Karpas-422 (cell line): ENCODE results near the gene GFRA3. TPM values are rescaled to one million over a fixed set of nuclear protein-coding genes. Genes with fewer than 3 reads are reported as not detected.
"Not testable (repeated sequence)": the region's sequence is repeated elsewhere in the genome, so short reads cannot be mapped to it uniquely, and the experiment has no call there.

Experiments
- DNase-seq: peaks from one replicate; pipeline ENCODE4 v3.0.0-alpha.2; 2015
- H2AFZ ChIP-seq: fragments of 200-600 bp; sonication (generic); 2 replicates; pipeline ENCODE4 v1.6.1; 2014; ENCODE audit warnings: antibody characterized with exemption, low read length, mixed read lengths
- H3K27ac ChIP-seq: fragments of 200-600 bp; sonication (generic); 2 replicates; pipeline ENCODE4 v1.5.1; 2014; ENCODE audit warnings: mild to moderate bottlenecking, low read length, moderate library complexity
- H3K27me3 ChIP-seq: fragments of 200-600 bp; sonication (generic); 2 replicates; pipeline ENCODE4 v1.6.1; 2014; ENCODE audit warnings: low read length, mixed read lengths
- H3K36me3 ChIP-seq: fragments of 200-600 bp; sonication (generic); 2 replicates; pipeline ENCODE4 v1.6.1; 2014; ENCODE audit warnings: low read length, mixed read lengths; ENCODE audit not compliant: insufficient read depth
- H3K4me1 ChIP-seq: fragments of 200-600 bp; sonication (generic); 2 replicates; pipeline ENCODE4 v1.6.1; 2014; ENCODE audit warnings: mild to moderate bottlenecking, low read length, mixed read lengths
- H3K4me2 ChIP-seq: fragments of 200-600 bp; sonication (generic); 2 replicates; pipeline ENCODE4 v1.6.1; 2014; ENCODE audit warnings: low read length, low read depth, mild to moderate bottlenecking; ENCODE audit not compliant: poor library complexity, severe bottlenecking
- H3K4me3 ChIP-seq: fragments of 200-600 bp; sonication (generic); 2 replicates; pipeline ENCODE4 v1.5.1; 2014; ENCODE audit warnings: mild to moderate bottlenecking, antibody characterized with exemption, low read length, mixed read lengths
- H3K79me2 ChIP-seq: fragments of 200-600 bp; sonication (generic); 2 replicates; pipeline ENCODE4 v1.6.1; 2014; ENCODE audit warnings: mild to moderate bottlenecking, low read length, mixed read lengths
- H3K9ac ChIP-seq: fragments of 200-600 bp; sonication (generic); 2 replicates; pipeline ENCODE4 v1.6.0; 2014; ENCODE audit warnings: low read length
- H3K9me2 ChIP-seq: fragments of 200-600 bp; sonication (generic), shearing (Covaris generic); replicated peaks from 2 replicates; pipeline ENCODE4 v1.6.0; 2014; ENCODE audit warnings: mild to moderate bottlenecking, low read length, moderate library complexity; ENCODE audit not compliant: insufficient read depth
- H3K9me3 ChIP-seq: fragments of 300-700, 200-600 bp; sonication (generic); 2 replicates; pipeline ENCODE4 v1.6.1; 2014; ENCODE audit warnings: low read length, mixed read lengths
- H4K20me1 ChIP-seq: fragments of 200-600 bp; sonication (generic); 2 replicates; pipeline ENCODE4 v1.6.1; 2014; ENCODE audit warnings: mild to moderate bottlenecking, antibody characterized with exemption, low read length, low read depth; ENCODE audit not compliant: insufficient read depth
- total RNA-seq: library from RNA; depleted of rRNA; stranded (reverse); fragments of >200 nt; shearing (Covaris generic); gene quantifications from 2 replicates; pipeline ENCODE4 v1.2.3, GENCODE V29; 2014; ENCODE audit warnings: low replicate concordance

Gene GFRA3
- total RNA-seq, 1 experiment from 2014 or later, result 0.37 TPM

- Histone ChIP-seq H3K79me2 (no peaks in the 10 kb centered on the region), H3K27ac (no peak overlapping the region), H2AFZ (no peak overlapping the region), H3K4me1 (no peaks in the 10 kb centered on the region), H3K9me3 (no peaks in the 10 kb centered on the region), H3K4me3 (no peak overlapping the region), H3K27me3 (no peaks in the 10 kb centered on the region), H4K20me1 (no peaks in the 10 kb centered on the region), H3K4me2 (no peak overlapping the region), H3K9me2 (no peaks in the 10 kb centered on the region), H3K9ac (no peak overlapping the region), H3K36me3 (no peaks in the 10 kb centered on the region)
- no peak for DNase-seq
Measured at GRCh38 chr5:138264183-138264582, 10.2 kb downstream of the GFRA3 start.

DNA sequence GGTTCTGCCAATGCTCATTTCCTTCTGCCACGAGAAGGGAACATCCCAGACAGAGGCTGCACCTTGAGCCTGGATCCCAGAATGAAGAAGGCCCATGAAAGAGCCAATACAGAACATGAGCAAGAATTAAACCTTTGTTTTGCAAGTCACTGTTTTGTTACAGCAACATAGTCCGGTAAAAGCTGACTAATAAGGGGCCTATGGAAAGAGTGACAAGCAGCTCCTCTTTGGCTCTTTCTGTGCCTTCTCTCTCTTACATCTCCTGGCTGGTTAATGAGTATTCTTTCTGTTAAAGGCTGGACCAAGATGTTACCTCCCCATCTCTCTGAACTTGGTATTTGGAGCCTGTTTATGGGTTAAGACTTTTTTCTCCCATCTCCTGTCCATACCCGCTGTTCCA, 10.8 kb downstream of the GFRA3 start:
- H4K20me1 ChIP-seq, result no peaks in the 10 kb centered on the region
- H2AFZ ChIP-seq, result no peak overlapping the region
- H3K27ac ChIP-seq, result no peak overlapping the region
- H3K79me2 ChIP-seq, result no peaks in the 10 kb centered on the region
- H3K9me2 ChIP-seq, result no peaks in the 10 kb centered on the region
- no peak overlapping the region for H3K4me2 ChIP-seq
- H3K4me1 ChIP-seq, result no peaks in the 10 kb centered on the region
- DNase-seq, result no peak
- no peaks in the 10 kb centered on the region for H3K27me3 ChIP-seq
- no peaks in the 10 kb centered on the region for H3K9me3 ChIP-seq
- H3K9ac ChIP-seq, result no peak overlapping the region
- H3K4me3 ChIP-seq, result no peak overlapping the region
- H3K36me3 ChIP-seq, result no peaks in the 10 kb centered on the region

DNA sequence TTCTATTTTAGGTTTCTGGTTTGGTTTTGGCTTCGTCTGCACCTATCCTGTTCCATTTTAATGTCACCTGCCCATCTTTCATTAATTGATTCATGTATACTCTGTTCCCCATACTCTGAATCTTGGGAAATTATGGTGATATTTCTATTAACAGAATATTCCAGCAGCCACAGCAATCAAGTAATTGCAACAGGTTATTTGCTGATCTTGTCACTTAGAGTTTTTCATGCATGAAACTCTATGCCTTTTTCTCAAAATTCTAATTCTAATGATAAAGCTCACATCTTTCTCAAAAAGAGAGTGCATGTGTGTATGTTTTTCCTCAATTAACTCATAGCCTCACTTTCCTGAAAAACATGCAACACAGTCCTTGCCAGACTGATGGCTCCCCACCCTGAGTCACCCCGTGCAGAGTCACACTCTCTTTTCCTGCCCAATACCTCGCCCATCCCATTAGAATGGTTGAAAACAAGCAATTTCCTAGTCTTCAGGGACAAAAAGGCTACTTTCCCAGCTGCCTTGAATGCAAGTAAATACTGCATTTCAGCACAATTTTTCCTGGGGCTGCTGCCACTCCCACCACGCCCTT, 15.6 kb downstream of the GFRA3 start:
- no peaks in the 10 kb centered on the region for H4K20me1 ChIP-seq
- H3K4me2 ChIP-seq, result no peak overlapping the region
- no peaks in the 10 kb centered on the region for H3K27me3 ChIP-seq
- no peaks in the 10 kb centered on the region for H3K9me2 ChIP-seq
- no peak for DNase-seq
- no peaks in the 10 kb centered on the region for H3K79me2 ChIP-seq
- no peaks in the 10 kb centered on the region for H3K9me3 ChIP-seq
- no peaks in the 10 kb centered on the region for H3K4me1 ChIP-seq
- no peak overlapping the region for H3K9ac ChIP-seq
- no peaks in the 10 kb centered on the region for H3K36me3 ChIP-seq
- no peak overlapping the region for H3K27ac ChIP-seq
- no peak overlapping the region for H3K4me3 ChIP-seq
- H2AFZ ChIP-seq, result no peak overlapping the region

DNA sequence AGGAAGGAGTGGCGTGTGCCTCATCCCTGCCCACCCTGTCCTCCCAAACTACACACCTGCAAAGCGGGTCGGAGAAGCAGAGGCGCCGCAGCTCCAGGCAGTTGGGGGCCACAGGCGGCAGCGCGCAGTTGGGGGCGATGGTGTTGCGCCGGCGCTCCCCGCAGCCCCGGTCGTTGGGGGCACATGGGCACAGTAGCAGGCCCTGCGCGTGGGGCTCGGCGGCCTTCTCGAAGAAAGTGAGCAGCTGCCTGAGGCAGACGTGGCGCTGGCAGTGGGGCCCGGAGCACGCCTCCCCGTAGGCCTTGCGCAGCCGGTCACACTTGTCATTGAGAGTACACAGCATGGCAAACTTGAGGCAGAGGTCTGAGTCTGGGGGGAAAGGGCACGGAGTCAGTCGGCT, 16.8 kb downstream of the GFRA3 start:
- no peaks in the 10 kb centered on the region for H3K36me3 ChIP-seq
- no peaks in the 10 kb centered on the region for H4K20me1 ChIP-seq
- H3K9me2 ChIP-seq, result no peaks in the 10 kb centered on the region
- H3K79me2 ChIP-seq, result no peaks in the 10 kb centered on the region
- no peak overlapping the region for H3K4me2 ChIP-seq
- H3K27ac ChIP-seq, result no peak overlapping the region
- no peaks in the 10 kb centered on the region for H3K9me3 ChIP-seq
- no peaks in the 10 kb centered on the region for H3K4me1 ChIP-seq
- no peak overlapping the region for H3K9ac ChIP-seq
- no peak overlapping the region for H2AFZ ChIP-seq
- DNase-seq, result no peak
- no peaks in the 10 kb centered on the region for H3K27me3 ChIP-seq
- H3K4me3 ChIP-seq, result no peak overlapping the region

DNA sequence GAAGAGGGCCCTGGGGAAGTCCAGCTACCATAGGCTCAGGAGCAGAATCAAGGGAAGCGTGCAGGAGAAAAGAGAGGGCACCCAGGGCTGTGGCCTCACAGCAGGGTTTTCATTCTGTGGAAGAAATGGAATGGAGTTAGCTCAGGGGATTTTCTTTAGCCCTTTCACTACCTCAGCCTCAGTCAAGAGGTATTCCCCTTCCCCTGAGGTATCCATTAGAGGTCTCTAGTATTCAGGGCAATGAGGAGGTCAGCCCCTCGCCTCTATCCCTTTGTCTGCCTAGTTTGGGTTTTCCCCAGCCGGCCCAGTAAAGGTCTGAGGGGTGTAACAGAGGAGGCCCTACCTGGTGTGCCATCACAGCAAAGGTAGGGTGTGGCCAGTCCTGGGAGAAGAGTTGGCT, 21.5 kb downstream of the GFRA3 start:
- DNase-seq, result no peak
- H3K36me3 ChIP-seq, result no peaks in the 10 kb centered on the region
- H3K4me1 ChIP-seq, result no peaks in the 10 kb centered on the region
- H2AFZ ChIP-seq, result no peak overlapping the region
- H3K27me3 ChIP-seq, result no peaks in the 10 kb centered on the region
- no peak overlapping the region for H3K4me3 ChIP-seq
- no peaks in the 10 kb centered on the region for H4K20me1 ChIP-seq
- no peak overlapping the region for H3K4me2 ChIP-seq
- no peak overlapping the region for H3K9ac ChIP-seq
- H3K9me2 ChIP-seq, result no peaks in the 10 kb centered on the region
- no peak overlapping the region for H3K27ac ChIP-seq
- H3K9me3 ChIP-seq, result no peaks in the 10 kb centered on the region
- no peaks in the 10 kb centered on the region for H3K79me2 ChIP-seq

DNA sequence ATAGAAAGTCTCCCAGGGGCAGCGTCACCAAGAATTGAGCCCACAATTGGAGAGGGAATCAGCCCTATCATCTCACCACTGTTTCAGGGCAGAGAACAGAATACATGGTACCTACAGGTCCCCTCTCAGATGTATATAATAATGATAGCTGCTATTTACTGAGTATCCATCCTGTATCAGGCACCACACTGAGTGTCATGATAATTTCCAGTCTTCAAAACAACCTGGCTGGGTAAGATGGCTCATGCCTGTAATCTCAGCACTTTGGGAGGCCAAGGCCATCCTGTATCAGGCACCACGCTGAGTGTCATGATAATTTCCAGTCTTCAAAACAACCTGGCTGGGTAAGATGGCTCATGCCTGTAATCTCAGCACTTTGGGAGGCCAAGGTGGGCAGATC, 26.6 kb downstream of the GFRA3 start:
- not testable (repeated sequence) for H3K79me2 ChIP-seq, H3K4me1 ChIP-seq, H3K9ac ChIP-seq, H3K9me2 ChIP-seq, H3K9me3 ChIP-seq, H3K36me3 ChIP-seq, H3K4me3 ChIP-seq, H3K4me2 ChIP-seq, H4K20me1 ChIP-seq, DNase-seq, H3K27ac ChIP-seq, H3K27me3 ChIP-seq, H2AFZ ChIP-seq

GRCh38 chr5:138246822-138247221, 27.6 kb downstream of the GFRA3 start:
- Histone ChIP-seq H3K36me3 (no peaks in the 10 kb centered on the region), H3K27ac (no peak overlapping the region), H3K4me2 (no peak overlapping the region), H4K20me1 (no peaks in the 10 kb centered on the region), H3K4me3 (no peak overlapping the region), H2AFZ (no peak overlapping the region), H3K27me3 (no peaks in the 10 kb centered on the region), H3K9me3 (no peaks in the 10 kb centered on the region), H3K79me2 (no peaks in the 10 kb centered on the region), H3K4me1 (no peaks in the 10 kb centered on the region), H3K9me2 (no peaks in the 10 kb centered on the region), H3K9ac (no peak overlapping the region)
- DNase-seq, result no peak

DNA sequence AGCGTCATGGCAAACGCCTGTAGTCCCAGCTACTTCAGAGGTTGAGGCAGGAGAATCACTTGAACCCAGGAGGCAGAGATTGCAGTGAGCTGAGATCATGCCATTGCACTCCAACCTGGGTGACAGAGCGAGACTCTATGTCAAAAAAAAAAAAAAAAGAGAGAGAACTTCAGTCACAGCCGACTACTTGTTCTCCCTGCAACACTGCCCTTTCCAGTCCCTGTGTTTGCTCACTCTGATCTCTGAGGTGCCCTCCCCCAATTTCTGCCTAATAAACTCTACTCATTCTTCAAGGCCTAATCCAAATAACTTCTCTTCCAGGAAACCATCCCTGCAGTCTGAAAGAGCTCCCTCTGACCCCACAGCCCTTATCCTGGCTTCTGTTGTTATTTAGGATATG, 28.1 kb downstream of the GFRA3 start:
- Histone ChIP-seq H3K9me2 (no peaks in the 10 kb centered on the region), H3K4me3 (no peak overlapping the region), H3K79me2 (no peaks in the 10 kb centered on the region), H3K27ac (no peak overlapping the region), H3K27me3 (no peaks in the 10 kb centered on the region), H3K4me2 (no peak overlapping the region), H3K9me3 (no peaks in the 10 kb centered on the region), H3K9ac (no peak overlapping the region), H4K20me1 (no peaks in the 10 kb centered on the region), H3K36me3 (no peaks in the 10 kb centered on the region), H2AFZ (no peak overlapping the region), H3K4me1 (no peaks in the 10 kb centered on the region)
- DNase-seq, result no peak

DNA sequence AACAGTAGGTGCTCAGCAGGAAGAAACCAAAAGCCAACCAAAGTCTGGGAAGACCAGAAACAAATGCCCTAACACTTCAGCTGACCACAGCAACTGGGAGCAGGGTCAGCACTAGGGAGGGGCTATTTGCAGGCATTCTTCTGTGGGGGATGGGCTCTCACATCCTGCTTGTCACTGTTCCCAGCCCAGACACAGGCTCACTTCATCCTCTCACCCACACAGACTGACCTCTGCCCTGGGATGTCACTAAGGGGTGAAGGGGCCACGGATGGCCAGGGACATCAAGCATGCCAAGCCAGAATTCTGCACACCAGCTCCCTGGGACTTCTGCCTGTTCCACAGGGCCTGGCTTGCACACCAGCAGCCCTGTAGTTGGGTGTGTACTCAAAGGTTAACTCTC, 28.7 kb downstream of the GFRA3 start:
- Histone ChIP-seq H4K20me1 (no peaks in the 10 kb centered on the region), H3K4me2 (no peak overlapping the region), H3K36me3 (no peaks in the 10 kb centered on the region), H2AFZ (no peak overlapping the region), H3K9me3 (no peaks in the 10 kb centered on the region), H3K9ac (no peak overlapping the region), H3K4me3 (no peak overlapping the region), H3K79me2 (no peaks in the 10 kb centered on the region), H3K27ac (no peak overlapping the region), H3K27me3 (no peaks in the 10 kb centered on the region), H3K4me1 (0 out of 2 replicates have a peak, but pooled peaks cover 2% of the 10 kb centered on the region), H3K9me2 (no peaks in the 10 kb centered on the region)
- no peak for DNase-seq
